HEK293T (cell line): Measurements from ENCODE around the gene TNIP1.

ENCODE experiments used
- CTCF ChIA-PET: fragments of 350-600 bp; formaldehyde crosslinking; extraction: SDS; loops from one replicate; lab custom pipeline; 2021; ENCODE audit warnings: antibody characterized with exemption, inconsistent platforms; lab: Yijun Ruan, JAX
- POLR2A ChIA-PET: fragments of 350-600 bp; formaldehyde crosslinking; extraction: SDS; loops from one replicate; lab custom pipeline; 2020; ENCODE audit warnings: antibody characterized with exemption, inconsistent platforms; lab: Yijun Ruan, JAX
- DNase-seq: peaks from one replicate; pipeline ENCODE4 v3.0.0; 2012; ENCODE audit warnings: mixed read lengths; ENCODE audit errors: extremely low spot score
- ARNT ChIP-seq: fragments of 450-650 bp; IDR thresholded peaks from 2 replicates; pipeline ENCODE4 v1.6.1; 2017; ENCODE audit warnings: mild to moderate bottlenecking
- BHLHE40 ChIP-seq: fragments of 450-650 bp; IDR thresholded peaks from 2 replicates; pipeline ENCODE4 v1.6.1; 2016; ENCODE audit warnings: mild to moderate bottlenecking, moderate library complexity, borderline replicate concordance
- CTBP1 ChIP-seq: fragments of 450-650 bp; IDR thresholded peaks from 2 replicates; pipeline ENCODE4 v1.6.1; 2016; ENCODE audit warnings: borderline replicate concordance
- ELF4 ChIP-seq: fragments of 450-650 bp; IDR thresholded peaks from 2 replicates; pipeline ENCODE4 v1.6.1; 2017; ENCODE audit warnings: antibody characterized with exemption
- FOXA1 ChIP-seq: fragments of 450-650 bp; IDR thresholded peaks from 2 replicates; pipeline ENCODE4 v1.6.1; 2016; ENCODE audit warnings: mild to moderate bottlenecking
- FOXK2 ChIP-seq: fragments of 450-650 bp; IDR thresholded peaks from 2 replicates; pipeline ENCODE4 v1.6.1; 2016; ENCODE audit warnings: mild to moderate bottlenecking
- FOXM1 ChIP-seq: fragments of 450-650 bp; IDR thresholded peaks from 2 replicates; pipeline ENCODE4 v1.6.1; 2017; ENCODE audit warnings: mild to moderate bottlenecking, borderline replicate concordance
- HDGF ChIP-seq: fragments of 450-650 bp; IDR thresholded peaks from 2 replicates; pipeline ENCODE4 v1.6.1; 2017; ENCODE audit warnings: antibody characterized with exemption, borderline replicate concordance
- L3MBTL2 ChIP-seq: fragments of 450-650 bp; conservative IDR thresholded peaks from 2 replicates; pipeline ENCODE4 v1.6.1; 2016; ENCODE audit warnings: mild to moderate bottlenecking
- LEF1 ChIP-seq: fragments of 450-650 bp; IDR thresholded peaks from 2 replicates; pipeline ENCODE4 v1.6.1; 2017; ENCODE audit warnings: mild to moderate bottlenecking, borderline replicate concordance
- NFRKB ChIP-seq: fragments of 450-650 bp; IDR thresholded peaks from 2 replicates; pipeline ENCODE4 v1.6.1; 2016; ENCODE audit warnings: mild to moderate bottlenecking, moderate library complexity
- PKNOX1 ChIP-seq: fragments of 450-650 bp; IDR thresholded peaks from 2 replicates; pipeline ENCODE4 v1.6.1; 2016
- SP1 ChIP-seq: fragments of 450-650 bp; IDR thresholded peaks from 2 replicates; pipeline ENCODE4 v1.6.1; 2017
- SUZ12 ChIP-seq: fragments of 450-650 bp; IDR thresholded peaks from 2 replicates; pipeline ENCODE4 v1.6.1; 2016; ENCODE audit warnings: mild to moderate bottlenecking
- TARDBP ChIP-seq: fragments of 450-650 bp; IDR thresholded peaks from 2 replicates; pipeline ENCODE4 v1.6.1; 2016
- ZNF384 ChIP-seq: fragments of 450-650 bp; IDR thresholded peaks from 2 replicates; pipeline ENCODE4 v1.6.1; 2016

TNIP1 gene

GRCh38 chr5:151058301-151058700 is 22.5 kb downstream of the TNIP1 start:
- DNase-seq: no peak
- ChIA-PET CTCF (interaction anchor here (0.5 to 0.9 kb wide), 2 partner anchors 9 to 501 kb away, joined by 3 to 6 read pairs; no protein-coding TSS in a partner anchor), POLR2A (no interaction called here)
- TF ChIP-seq HDGF (no peak), ARNT (no peak), LEF1 (no peak), BHLHE40 (no peak), L3MBTL2 (no peak), PKNOX1 (no peak), SUZ12 (no peak), FOXM1 (no peak), TARDBP (no peak), FOXA1 (no peak), NFRKB (no peak), CTBP1 (no peak), ZNF384 (no peak)

- TF ChIP-seq SUZ12 (no peak), PKNOX1 (no peak), ARNT (no peak), SP1 (no peak), L3MBTL2 (no peak), BHLHE40 (no peak), NFRKB (no peak), TARDBP (no peak), CTBP1 (no peak), FOXM1 (no peak), FOXK2 (no peak), HDGF (no peak)
- ChIA-PET POLR2A (no interaction called here), CTCF (interaction anchor here (1.0 kb wide), 1 partner anchor 59 kb away, joined by 4 read pairs; no protein-coding TSS in a partner anchor)
- DNase-seq: no peak
These were observed 24.2 kb downstream of the TNIP1 start for GRCh38 chr5:151056379-151057325.

GRCh38 chr5:151055336-151055735 is 25.5 kb downstream of the TNIP1 start:
- ChIA-PET POLR2A (no interaction called here), CTCF (interaction anchor here (2.6 kb wide), 1 partner anchor 60 kb away, joined by 23 read pairs; no protein-coding TSS in a partner anchor)
- TF ChIP-seq NFRKB (no peak), ZNF384 (no peak), TARDBP (no peak), FOXM1 (no peak), L3MBTL2 (no peak), FOXK2 (no peak), SUZ12 (no peak), ELF4 (no peak), FOXA1 (no peak), HDGF (no peak), CTBP1 (no peak), PKNOX1 (no peak), SP1 (no peak), ARNT (no peak)
- DNase-seq: no peak

GRCh38 chr5:151054709-151055108 is 26.1 kb downstream of the TNIP1 start:
- ChIA-PET CTCF (interaction anchor here (2.6 kb wide), 1 partner anchor 61 kb away, joined by 23 read pairs; no protein-coding TSS in a partner anchor), POLR2A (no interaction called here)
- DNase-seq: no peak
- TF ChIP-seq SP1 (no peak), LEF1 (no peak), PKNOX1 (no peak), BHLHE40 (no peak), NFRKB (no peak), ZNF384 (no peak), TARDBP (no peak), FOXK2 (no peak), FOXM1 (no peak), ARNT (no peak), SUZ12 (no peak)

- DNase-seq: no peak
- no peak for TF ChIP-seq FOXA1
- TF ChIP-seq ELF4: no peak
- TF ChIP-seq PKNOX1: no peak
- no peak for TF ChIP-seq LEF1
- TF ChIP-seq ZNF384: no peak
- TF ChIP-seq SP1: no peak
- TF ChIP-seq CTBP1: no peak
- no peak for TF ChIP-seq FOXM1
- no peak for TF ChIP-seq HDGF
- ChIA-PET POLR2A (no interaction called here), CTCF (interaction anchor here (2.6 kb wide), 1 partner anchor 61 kb away, joined by 23 read pairs; no protein-coding TSS in a partner anchor)
These were observed 26.9 kb downstream of the TNIP1 start for GRCh38 chr5:151053796-151054462.
